22Rv1 (cell line): ENCODE results near the gene IFITM5.

ENCODE experiments used
- H3K27ac ChIP-seq: fragments of 450-650 bp; 2 replicates; pipeline ENCODE4 v1.5.1; 2017
- ZFX ChIP-seq: fragments of 450-650 bp; IDR thresholded peaks from 2 replicates; pipeline ENCODE4 v1.6.1; 2017; ENCODE audit warnings: antibody characterized with exemption, borderline replicate concordance
- TF ChIP-seq, protein P1 (sequence below): fragments of 450-650 bp; IDR thresholded peaks from 2 replicates; pipeline ENCODE4 v1.5.1; 2017; ENCODE audit warnings: mild to moderate bottlenecking

IFITM5 gene

GRCh38 chr11:266676-267439 is 32.5 kb downstream of the IFITM5 start:
- no peak overlapping the region; the same call in 1 of the 2 replicates for H3K27ac ChIP-seq
- TF ChIP-seq, protein P1, sequence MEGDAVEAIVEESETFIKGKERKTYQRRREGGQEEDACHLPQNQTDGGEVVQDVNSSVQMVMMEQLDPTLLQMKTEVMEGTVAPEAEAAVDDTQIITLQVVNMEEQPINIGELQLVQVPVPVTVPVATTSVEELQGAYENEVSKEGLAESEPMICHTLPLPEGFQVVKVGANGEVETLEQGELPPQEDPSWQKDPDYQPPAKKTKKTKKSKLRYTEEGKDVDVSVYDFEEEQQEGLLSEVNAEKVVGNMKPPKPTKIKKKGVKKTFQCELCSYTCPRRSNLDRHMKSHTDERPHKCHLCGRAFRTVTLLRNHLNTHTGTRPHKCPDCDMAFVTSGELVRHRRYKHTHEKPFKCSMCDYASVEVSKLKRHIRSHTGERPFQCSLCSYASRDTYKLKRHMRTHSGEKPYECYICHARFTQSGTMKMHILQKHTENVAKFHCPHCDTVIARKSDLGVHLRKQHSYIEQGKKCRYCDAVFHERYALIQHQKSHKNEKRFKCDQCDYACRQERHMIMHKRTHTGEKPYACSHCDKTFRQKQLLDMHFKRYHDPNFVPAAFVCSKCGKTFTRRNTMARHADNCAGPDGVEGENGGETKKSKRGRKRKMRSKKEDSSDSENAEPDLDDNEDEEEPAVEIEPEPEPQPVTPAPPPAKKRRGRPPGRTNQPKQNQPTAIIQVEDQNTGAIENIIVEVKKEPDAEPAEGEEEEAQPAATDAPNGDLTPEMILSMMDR, result no peak
- no peak for TF ChIP-seq ZFX

DNA sequence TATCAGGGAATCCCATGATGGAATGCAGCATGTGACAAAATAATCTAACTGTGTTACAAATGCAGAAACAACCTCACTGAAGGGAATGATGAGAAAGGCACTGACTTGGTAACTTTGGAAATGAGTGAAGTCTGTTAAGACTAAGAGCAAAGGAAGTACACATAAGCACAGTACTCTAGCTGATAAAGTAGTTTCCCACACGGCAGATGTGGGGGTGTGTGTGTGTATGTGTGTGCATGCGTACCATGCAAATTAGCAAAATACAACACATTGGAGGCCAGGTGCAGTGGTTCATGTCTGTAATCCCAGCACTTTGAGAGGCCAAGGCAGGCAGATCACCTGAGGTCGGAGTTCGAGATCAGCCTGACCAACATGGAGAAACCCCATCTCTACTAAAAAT is 37.7 kb downstream of the IFITM5 start:
- no peak for TF ChIP-seq ZFX
- TF ChIP-seq, protein P1, result no peak
- no peak overlapping the region for H3K27ac ChIP-seq

DNA sequence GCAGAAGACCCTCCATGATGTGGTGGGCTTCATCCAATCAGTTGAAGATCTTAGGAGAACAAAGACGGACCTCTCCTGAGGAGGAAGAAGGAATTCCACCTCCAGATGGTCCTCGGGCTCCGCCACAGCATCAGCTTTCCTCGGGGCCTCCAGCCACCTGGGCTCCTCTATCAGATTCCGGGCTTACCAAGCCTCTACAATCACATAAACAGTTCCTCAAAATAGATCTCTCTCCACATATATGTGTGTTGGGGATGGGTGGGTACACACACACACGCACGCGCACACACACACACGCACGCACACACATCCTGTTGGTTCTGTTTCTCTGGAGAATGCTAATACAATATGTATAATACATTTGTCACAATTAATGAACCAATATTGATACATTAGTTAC is 39.9 kb downstream of the IFITM5 start:
- TF ChIP-seq, protein P1, result no peak
- TF ChIP-seq ZFX, result no peak
- no peak overlapping the region for H3K27ac ChIP-seq

GRCh38 chr11:257766-258493 is 41.4 kb downstream of the IFITM5 start:
- no peak overlapping the region for H3K27ac ChIP-seq
- no peak for TF ChIP-seq ZFX
- TF ChIP-seq, protein P1, result peak; percentile 17; the same call in 1 of the 2 replicates

GRCh38 chr11:256952-257737 is 42.2 kb downstream of the IFITM5 start:
- no peak overlapping the region for H3K27ac ChIP-seq
- no peak for TF ChIP-seq ZFX
- TF ChIP-seq, protein P1, result no peak

DNA sequence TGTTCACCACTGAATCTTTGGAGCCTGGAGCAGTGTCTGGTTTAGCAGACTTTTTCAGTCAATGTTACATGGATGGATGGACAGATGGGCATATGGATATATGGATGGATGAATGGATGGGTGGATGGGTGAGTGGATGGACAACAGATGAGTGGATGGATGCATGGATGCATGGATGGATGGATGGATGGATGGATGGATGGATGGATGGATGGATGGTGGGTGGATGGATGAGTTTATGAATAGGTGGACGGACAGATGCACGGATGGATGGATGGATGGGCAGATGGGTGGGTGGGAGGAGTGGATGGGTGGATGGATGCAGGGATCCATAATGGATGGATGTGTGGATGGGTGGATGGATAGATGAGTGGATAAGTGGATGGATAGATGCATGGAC is 43.5 kb downstream of the IFITM5 start:
- H3K27ac ChIP-seq, result no peak overlapping the region
- no peak for TF ChIP-seq ZFX
- TF ChIP-seq, protein P1, result no peak

DNA sequence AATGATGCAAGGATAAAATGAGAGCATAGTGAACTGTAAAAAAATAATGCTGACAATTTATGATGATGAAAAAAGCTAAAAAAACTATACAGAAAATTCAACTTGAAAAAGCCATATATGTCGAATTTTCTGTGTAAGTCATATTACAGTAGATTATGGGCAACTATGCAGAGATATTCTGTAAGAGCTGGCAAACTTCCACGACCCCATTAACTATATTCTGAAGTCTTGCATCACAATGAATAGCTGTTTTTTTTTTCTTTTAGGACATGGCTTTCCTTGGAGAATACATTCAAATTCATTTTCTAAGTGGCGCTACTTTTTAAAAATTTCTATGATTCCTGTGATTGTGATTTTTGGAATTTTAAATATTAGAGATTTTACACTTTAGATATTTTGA is 44.1 kb downstream of the IFITM5 start:
- no peak for TF ChIP-seq ZFX
- TF ChIP-seq, protein P1, result no peak
- H3K27ac ChIP-seq, result no peak overlapping the region
